ENCODE measurements around the gene CIZ1.

The CIZ1 gene

GRCh38 chr9:128124451-128124850 is 66.9 kb downstream of the CIZ1 start:
- no peak for DNase-seq

DNA sequence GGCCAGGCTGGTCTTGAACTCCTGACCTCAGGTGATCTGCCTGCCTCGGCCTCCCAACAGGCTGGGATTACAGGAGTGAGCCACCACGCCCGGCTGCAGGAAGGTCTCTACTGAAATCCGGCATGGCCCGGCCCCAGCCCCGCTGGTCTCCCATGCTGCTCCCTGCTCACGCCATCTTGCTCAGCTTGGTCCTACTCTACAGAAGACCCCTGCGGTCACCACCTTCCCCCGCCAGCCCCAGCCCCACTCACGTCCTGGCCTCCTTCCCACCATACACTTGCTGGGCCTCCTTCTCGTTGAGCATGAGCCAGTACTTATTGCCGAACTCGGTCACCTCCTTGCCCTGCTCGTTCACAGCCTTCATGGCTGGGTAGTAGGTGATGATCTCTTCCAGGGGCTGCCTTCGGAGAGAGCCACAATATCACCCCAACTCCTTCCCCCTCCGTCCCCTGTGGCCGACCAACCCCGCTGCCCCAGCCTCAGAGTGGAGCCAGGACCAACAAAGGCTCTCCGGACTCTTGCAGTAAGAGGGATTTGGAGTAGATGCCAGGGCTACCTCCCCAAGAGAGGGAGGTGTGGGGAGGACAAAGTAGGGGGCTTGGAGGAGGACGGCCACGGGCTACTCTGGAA is 67.8 kb downstream of the CIZ1 start:
- no peak for DNase-seq

- no peak for DNase-seq
Observed at GRCh38 chr9:128122809-128123175, 68.6 kb downstream of the CIZ1 start.

- DNase-seq = no peak
Observed at GRCh38 chr9:128121924-128122808, 69.2 kb downstream of the CIZ1 start.

- no peak for DNase-seq
Observed at GRCh38 chr9:128121466-128121810, 69.9 kb downstream of the CIZ1 start.

DNA sequence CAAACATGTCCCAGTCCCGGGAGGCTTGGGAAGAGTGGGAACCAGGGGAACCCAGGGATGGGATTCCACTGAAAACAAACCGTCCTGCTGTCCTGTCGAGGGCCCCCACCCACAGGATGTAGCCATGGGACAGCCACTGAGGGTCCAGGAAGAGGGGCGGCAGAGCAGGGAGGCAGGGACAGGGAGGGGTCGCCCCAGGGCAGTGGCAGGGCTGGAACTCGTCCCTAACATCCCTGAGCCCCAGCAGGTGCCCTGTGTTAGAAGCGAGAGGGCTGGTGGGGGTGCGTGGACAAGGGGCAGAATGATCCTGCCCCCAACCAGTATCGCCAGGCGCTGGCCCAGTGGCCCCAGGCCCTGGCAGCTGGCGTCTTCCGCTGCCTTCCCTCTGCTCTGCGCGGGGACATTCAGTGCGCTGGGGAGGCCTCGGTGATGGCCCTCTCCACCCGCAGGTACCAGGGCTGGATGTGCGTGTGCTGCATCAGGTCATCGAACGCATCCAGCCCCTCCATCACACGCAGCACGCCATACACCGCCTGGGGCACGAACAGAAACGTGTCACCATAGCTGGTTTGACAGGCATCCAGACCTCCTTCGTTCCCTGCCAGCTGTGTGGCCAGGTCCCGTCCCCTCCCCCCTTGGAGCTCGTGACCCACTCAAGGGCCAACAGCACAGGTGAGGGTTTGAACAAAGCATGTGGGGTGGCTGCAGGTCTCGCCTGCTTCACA is 70.5 kb downstream of the CIZ1 start:
- DNase-seq = no peak

DNA sequence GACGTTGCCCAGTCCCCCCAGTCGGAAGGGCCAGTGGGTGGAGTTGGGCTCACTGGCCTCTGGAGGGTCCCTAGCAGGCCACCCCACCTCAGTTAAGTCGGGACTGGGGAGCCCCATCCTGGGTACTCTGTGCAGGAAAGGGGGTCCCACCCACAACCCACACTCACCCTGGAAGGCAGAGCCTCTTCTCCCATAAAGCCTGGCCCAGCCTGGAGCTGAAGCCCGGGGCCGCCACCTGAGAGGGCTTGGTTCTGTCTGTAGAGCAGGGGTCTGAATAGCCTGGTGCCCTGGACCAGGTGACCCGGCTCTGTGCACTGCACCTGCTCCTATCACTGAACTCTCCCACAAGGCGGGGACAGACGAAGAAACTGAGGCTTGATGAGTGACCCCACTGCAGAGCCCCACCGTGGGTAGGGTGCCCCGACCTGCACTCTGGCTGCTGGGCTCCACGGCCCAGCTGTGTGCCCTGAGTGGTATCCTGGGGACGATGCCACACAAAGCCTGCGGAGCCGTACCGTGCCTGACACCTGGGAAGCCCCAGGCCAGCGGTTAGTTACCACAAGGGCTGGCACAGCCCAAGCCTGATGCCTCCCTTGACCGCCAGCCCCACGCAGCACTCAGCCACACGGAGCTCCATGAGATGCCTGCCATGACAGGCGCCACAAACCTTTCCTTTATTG is 71.2 kb downstream of the CIZ1 start:
- DNase-seq = no peak

DNA sequence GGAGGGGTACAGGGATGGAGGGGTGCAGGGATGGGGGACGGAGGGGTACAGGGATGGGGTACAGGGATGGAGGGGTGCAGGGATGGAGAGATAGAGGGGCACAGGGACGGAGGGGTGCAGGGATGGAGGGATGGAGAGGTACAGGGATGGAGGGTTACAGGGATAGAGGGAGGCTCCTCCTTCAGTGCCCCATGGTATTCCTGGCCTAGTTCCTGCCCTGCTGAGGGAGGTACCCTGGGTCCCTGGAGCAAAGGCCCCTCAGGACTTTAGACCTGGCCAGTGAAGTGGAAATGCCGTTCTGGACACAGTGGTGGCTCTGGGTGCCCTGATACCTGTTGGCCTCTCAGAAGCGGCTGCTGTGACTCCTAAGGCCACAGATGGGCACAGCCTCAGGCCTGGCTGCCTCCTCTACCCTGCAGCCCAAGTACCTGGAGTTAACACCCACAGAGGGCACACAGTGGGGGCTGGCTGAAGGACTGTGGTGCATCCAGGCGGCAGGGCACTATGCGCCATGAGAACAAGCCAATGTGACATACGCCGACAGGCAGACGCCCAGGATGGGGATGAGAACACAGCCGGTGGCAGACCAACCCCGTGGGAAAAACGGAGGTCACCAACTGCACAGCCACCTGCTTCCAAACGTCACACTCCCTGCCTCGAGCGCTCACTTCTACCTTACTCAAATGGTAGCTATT is 72.3 kb downstream of the CIZ1 start:
- no peak for DNase-seq

DNA sequence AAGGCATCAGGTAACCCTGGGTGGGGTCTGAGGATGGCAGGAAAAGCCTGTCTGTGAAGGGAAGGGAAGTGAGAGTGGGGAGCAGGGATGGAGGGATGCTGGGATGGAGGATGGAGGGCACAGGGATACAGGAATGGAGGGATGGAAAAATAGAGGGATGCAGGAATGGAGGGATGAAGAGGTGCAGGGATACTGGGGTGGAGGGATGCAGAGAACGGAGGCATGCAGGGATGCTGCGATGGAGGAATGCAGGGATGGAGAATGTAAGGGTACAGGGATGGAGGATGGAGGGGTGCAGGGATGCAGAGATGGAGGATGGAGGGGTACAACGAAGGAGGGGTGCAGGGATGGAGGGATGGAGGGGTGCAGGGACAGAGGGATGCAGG is 72.9 kb downstream of the CIZ1 start:
- DNase-seq = no peak

DNA sequence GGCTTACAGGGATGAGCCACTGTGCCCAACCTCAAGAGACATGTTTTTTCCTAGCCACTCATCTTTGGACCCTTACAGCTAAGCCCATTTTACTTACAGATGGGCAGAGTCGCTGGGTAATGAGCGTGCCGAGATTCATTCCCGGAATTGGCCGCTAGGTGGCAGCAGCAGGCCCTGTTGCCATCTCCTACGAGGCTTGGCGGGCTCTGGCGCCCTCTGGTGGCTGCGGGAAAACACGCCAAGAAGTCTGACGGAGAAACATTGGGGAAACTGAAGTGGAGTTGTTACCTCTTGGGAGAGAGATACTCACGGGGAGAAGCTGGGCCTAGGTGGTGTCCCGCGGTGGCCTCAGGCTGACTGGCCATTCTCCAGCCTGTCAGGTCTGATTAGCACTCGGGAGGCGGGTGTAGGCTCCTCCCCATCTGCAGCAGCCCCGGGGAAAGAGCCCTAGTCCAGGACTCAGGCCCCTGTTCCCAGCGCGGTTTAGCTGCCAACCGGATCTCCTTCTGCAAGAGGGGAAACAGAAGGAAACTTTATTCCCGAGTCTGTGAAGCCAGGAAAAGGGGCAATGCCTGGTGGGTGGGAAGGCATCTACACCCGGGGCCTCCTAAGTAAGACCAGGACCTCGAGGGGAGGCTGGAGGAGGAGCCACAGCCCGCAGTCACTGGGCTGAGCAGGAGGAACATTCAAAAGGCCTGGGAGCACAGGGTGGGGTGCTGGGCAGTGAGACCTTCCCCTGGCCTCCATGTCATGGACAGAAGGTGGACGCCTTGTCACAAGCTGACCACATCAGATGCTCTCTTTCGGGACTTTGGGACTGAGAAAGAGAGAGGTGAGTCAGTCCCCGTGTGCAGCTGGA is 73.5 kb downstream of the CIZ1 start:
- peak; percentile 93 to 100 (median 98) for DNase-seq

DNA sequence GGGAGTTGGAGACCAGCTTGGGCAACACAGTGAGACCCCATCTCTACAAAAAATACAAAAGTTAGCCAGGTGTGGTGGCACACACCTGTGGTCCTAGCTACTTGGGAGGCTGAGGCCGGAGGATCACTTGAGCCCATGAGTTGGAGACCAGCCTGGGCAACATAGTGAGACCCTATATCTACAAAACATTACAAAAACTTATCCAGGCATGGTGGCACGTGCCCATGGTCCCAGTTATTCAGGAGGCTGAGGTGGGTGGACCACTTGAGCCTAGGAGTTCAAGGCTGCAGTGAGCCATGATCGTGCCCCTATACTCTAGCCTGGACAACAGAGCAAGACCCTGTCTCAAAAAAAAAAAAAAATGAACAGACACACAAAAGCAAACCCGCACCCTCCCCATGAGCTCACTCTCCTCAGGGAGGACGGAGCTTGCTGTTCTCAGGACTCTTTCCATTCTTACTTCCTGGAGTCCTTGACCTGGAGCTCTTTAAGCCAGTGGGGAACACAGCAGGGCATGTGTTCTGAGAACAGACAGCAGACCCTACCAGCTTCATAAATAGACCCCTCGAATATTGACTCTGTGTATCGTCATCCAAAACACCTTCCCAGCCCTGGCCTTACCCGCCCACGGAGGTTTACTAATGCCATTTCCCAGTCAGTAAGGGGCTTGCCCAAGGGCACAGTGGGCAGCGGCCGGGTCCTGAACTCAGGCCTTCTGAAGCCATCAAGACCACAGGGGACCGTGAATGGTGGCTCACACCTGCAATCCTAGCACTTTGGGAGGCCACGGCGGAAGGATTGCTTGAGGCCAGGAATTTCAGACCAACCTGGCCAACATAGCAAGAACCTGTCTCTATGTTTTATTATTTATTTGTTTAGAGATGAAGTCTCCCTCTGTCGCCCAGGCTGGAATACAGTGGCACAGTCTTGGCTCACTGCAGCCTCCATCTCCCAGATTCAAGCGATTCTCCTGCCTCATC is 75.0 kb downstream of the CIZ1 start:
- no peak for DNase-seq

Measured in activated naive CD4-positive, alpha-beta T cell (primary cell).